Stimulated activated CD4-positive, alpha-beta T cell treated with anti-CD3 and anti-CD28 coated beads, Interleukin-4, amount 100 ng/mL, for 24 hours (primary cell): ENCODE results near the gene FAM3D.

Experiments
- DNase-seq: peaks from one replicate; pipeline ENCODE4 v3.0.0-alpha.2; 2020

Gene FAM3D

DNA sequence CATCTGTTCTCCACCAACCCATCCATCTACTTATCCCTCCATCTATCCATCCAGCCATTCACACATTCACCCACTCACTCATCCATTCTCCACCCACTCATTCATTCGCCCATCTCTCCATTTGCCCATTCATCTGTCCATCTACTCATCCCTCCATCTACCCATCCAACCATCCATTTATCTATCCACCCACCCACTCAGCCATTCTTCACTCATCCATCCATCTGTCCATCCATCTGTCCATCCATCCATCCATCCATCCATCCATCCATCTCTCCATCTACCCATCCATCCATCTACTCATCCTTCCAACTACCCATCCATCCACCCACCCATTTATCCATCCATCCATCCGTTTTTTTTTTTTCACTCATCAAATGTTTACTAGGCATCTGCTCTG is 13.9 kb downstream of the FAM3D start:
- DNase-seq: no peak

DNA sequence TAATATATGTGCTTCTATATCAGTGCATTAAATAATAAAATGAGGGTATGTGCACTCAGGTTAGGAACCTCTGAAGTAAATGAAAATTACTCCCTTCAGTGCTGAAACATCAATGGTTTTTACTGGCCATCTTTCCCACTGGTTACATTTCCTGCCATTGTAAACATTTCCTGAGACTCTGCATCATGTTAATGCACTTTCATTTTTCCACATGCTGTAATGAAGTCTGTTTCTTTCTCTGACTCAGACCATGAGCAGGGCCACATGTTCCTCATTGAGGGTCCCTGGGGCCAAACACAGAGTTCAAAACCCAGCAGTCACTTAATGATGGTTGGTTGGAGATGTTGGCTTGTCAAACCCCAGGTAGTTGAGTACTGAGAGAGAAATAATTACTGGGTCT is 15.3 kb downstream of the FAM3D start:
- no peak for DNase-seq

DNA sequence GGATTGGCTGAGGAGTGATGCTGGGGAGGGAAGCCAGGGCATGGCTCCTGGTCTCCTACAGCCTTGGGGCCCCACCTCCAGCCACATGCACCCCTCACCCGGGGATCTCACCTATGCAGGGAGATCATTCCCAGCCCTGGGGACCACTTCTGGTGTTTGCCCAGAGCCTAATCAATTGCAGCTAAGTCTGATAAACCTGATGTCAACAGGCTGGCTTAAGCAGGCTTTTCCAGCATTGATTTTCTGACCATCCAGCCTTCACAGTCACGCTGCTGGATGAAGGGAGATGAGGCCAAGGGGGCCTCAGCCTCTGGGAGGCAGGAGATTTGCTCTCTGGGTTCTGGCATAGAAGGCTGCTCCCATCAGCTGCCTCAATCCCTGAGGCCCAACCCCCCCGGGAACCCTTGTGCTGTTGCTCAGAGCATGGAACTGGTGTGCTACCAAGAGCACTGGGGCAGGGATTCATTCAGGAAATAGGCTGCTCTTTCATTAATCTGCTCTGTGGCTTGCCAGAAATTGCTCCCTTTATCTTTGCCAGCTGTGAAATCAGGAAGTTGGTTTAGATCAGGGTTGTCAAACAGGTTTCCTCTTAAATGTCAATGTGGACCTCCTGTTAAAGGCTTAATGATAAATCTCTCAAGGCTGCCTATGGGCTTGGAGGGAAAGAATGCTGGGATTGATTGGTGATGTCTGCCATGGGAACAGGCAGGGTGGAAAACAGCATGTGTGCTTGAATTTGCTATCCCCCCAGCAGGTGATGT is 19.0 kb downstream of the FAM3D start:
- no peak for DNase-seq

DNA sequence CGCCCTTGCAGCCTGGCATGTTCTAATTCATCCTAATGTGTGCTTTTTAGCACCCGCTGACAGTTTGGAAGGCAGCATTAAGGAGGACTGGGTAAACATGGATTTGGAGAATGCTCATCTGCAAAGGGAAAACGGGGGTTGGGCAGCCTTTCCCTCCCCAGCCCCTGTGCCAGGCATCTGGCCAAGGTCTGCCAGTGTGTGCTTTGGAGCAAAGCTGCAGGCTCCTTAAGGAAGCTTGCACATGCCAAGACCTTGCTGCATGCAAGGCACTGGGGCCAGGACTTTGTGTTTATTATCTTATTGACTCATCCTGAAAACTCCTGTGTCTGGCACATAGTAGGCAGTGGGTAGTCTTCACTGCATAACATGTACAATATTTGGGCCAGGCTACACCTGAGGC is 20.1 kb downstream of the FAM3D start:
- DNase-seq: no peak

DNA sequence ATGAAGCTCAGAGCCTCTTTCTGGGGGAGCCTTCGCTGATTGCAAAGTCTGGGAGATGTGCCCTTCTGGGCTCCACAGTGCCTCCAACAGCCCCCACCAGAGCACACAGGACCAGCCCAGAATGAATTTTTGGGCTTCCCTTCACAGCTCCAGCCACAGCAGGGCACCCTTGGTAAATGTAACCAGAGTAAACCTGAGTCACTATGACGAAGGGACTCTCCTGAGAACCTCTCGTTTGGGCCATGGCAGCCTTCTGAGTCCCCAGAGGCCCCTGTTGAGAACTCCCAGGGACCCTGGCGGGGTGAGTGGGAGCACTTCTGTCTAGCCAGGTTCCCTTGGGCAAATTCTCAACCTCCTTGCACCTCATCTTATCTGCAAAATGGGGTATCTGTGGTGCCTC is 20.8 kb downstream of the FAM3D start:
- no peak for DNase-seq

DNA sequence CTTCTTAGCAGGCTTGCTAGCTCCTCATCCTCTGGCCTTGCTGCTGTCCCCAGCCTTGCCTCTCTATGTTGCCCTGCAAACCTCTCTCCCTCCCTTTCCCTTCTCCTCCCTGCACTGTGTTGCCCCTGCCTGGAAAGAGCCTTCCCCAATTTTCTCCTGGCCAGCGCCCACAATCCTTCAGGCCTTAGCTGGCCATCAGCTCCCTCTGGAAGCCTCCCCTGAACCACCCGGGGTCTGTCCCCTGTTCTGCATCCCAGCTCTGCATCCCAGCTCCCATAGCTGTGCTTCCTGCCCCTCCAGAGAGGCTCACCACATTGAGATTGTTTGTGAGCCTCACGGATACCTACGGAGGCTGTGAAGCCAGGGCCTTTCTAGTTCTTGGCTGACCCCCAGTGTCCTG is 23.7 kb downstream of the FAM3D start:
- DNase-seq: no peak

DNA sequence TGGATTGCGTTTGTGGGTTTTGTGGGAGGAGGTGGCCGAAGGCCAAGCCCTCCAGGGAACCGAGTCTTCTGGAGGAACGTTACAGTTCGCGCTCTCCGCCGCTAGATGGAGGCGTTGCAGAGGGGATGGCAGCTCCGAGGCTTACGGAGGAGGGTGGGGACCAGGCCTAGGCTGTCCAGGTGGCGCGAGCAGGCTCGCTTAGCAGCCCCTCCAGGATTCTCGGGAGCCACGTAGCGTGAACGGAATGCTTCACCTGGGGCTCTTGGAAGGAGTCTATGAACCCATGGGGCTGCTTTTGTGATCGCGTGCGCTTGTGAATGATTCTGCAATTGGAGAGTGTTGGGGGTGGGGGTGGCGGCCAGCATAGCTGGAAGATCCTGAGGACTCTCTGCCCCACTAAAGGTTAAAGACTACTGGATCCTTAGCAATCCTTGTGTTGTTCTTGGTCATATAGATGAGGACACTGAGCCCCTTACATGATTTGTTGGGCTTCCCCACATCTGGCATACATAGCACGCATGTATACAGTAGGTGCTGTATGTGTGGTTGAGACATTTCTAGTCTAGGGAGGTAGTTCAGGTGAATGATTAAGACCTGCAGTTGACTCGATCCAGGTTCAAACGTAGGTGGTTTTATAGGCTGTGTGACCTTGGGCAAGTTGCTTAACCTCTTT is 25.7 kb downstream of the FAM3D start:
- peak; percentile 55 for DNase-seq

DNA sequence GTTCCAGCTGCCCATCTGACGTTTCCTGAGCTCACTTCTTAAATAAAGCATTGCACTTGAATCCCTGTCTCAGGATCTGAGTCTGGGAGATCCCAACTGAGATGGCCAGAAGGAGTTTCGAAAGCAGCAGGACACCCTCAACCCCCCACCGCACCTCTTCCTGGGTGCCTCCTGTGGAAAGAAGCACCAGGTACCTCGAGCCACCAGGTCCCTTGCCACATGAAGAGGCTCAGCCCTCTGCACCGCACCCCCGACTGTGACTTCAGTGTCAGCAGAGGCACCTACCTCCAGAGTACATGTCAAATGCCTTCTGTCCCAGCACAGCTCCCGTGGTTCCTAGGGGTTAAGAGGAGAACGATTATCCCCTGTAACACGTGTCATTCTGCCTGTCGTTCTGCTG is 26.7 kb downstream of the FAM3D start:
- no peak for DNase-seq

DNA sequence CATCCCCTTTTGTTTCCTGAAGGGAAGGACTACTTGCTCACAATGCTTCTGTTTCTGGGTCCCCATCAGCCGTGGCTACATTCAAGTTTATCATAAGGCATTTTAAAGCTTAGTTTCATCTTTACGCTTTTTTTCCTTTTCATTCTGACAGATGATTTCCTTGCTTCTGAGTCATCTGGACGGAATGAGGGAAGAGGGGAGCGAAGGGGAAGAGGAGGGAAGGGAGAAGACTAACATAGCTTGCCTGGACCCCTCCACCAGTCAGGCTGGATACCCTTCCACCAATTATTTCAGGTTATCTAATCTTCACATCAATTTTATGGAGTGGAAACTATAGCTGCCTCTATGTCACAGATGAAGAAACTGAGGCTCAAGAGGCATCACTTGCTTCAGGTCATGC is 27.6 kb downstream of the FAM3D start:
- DNase-seq: no peak

DNA sequence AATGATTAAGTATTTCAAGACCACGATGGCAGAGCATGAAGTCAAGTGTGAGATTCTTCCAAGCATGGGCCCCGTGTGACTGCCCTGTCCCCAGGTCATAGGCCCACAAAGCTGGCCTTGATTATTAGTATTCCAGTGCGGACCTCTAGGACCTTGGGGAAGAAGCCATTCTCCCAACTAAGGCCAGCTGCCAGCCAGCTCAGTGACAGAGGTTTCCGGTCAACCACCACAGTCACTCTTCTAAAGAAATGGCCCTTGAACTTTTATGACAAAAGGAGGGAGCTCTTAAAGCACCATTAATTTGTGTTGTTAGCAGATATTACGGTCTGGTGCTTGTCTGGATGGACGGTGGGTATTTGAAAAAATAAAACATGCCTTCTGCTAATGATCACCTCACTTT is 28.0 kb downstream of the FAM3D start:
- DNase-seq: no peak

DNA sequence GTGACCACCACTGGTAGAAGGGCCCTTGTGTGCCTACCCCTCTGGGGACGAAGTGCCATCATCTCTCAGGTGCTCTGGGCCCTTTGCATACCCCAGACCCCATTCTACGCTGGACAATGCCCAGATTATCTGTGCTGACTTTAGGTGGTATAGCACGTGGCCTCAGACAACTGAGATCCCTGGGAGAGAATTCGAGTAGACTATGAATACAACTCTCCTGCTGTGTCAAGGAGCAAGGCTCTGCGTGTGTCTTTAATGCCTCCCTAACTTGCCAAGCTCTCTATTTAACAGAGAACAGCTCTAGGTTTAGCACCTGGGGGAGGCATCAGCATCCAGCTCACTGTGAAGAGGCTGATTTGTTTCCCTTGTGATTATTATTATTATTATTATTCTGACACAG is 29.1 kb downstream of the FAM3D start:
- no peak for DNase-seq

DNA sequence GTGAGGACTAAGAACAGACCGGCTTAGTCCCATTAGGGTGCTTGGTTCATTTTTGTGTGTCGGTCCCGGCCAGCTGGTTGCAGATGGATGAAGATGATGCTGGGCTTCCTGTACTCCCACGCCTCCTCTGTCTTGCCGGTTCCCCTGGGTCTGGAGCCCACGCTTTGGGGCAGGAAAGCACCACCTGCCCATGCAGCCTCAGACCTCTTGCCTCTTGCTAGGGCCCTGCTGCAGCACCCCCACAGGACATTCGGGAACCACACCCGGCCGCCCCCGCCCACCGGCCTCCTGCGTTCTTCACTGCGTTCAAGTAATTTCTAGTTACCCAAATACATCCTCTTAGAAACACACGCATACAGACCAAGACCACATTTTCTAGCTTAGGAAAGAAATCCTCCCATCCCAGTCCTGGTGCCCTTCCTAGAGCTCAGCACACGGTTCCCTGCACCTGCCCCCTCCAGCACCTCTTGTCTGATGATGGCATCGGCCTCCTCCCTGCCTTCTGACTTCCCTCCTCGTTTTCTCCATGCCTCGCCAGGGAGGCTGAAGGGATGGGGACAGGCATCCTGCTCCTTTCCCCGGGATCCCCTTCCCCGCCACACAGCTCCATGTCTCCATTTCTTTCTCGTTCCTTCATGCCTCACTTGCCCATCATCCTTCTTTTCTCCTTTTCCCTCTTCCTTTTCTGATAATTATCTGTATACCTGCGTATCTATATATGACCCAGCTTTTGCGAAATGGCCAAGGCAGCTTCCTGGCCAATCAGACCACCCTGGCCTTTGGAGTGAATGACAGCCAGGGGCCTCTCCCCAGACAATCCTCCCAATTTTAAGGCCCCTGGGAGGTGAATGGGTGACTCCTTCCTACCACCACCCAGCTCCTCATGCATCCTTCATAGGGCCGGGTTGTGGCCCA is 30.9 kb downstream of the FAM3D start:
- no peak for DNase-seq

DNA sequence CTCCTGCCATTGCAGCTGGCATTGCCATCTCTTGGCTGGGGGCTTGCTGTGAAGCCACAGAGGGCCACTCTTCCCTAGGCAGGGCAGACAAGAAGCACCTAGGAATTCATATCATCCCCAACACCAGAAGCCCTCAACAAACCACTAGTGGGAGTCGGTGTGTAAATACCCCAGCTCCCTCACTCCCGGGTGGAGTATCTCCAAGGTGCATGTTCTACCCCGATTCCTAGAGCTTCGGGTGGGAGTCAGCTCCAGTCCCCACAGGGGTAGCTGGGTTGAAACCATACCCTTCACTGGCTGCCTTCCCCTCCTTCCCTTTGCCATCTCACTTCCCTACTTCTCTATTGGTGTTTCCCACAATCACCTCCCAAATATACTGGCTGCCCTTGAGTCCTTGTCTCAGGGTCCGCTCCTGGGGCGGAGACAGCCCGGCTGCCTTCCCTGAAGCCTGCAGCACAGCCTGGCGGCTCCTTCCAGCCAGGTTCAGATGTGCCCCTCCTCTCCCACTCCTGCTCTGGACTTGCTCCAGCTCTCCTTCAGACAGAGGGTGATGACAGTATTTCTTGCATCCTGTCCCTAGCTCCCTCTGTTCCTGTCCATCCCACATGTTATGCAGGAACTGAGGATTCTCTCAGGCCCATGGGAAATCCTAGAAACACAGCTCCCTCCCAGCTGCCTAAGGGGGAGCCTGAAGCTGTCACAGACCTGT is 33.3 kb downstream of the FAM3D start:
- DNase-seq: no peak

DNA sequence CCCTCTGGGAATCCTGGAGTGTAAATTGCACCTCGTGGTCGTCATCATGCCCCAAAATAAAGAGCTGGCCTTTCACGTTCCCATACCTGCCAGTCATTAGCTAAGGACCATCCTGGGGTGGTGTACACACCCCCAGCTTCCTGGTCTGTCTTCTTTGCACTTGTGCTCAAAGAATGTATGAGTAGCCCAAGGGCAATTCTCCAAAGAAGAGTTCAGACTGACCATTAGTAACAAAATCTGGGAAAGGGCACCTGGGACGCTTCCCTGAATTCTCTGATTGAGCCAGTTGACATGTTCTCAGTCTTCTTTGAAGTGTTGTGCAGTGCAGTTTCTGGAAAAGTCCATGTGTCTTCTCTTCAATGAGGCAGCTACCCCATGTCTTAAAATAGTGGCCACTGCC is 34.8 kb downstream of the FAM3D start:
- DNase-seq: no peak

DNA sequence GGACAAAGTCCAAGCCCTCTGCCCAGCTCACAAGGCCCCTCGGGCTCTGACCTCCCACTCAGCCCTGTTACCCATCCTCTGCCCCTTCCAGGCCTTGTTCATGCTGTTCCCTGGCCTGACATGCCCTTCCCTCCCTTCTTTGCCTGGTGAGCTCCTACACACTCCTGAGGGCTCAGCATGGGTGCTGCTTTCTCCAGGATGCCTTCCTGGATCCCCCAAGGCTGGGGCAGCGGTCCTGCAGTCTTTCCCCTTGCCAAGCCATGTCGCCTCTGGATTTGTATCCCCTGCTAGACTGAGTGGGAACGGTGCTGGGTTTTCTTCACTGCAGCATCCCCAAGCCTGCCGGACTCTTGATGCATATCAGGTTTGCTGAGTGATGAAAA is 35.9 kb downstream of the FAM3D start:
- DNase-seq: no peak

DNA sequence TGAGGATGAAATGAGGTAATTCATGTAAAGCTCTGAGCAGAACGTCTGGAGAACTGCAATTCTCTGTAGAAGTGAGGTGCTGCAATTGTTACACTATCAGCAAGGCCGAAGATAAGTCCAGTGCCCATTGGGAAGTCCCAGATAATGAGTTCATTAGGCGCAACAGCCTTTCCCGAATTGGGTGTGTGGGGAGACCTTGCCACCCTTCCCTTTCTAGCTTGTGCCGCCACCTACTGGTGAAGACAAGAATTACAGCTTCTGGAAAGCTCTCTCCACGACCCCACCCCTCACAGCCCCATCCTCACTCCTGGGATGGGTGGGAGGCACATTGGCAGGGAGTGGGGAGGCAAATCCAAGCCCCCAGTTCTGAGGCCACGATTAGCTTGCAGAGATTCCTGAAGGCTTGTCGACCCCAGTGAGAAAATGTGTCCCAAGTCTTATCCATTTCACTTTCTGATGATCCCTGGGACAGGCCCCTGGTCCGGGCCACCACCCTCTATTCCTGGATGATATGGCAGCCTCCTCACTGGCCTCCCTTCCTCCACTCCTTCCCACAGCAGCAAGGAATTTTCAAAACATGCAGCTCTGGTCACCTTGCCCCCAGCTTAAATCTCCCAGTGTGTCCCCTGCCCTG is 36.4 kb downstream of the FAM3D start:
- DNase-seq: peak; percentile 73

DNA sequence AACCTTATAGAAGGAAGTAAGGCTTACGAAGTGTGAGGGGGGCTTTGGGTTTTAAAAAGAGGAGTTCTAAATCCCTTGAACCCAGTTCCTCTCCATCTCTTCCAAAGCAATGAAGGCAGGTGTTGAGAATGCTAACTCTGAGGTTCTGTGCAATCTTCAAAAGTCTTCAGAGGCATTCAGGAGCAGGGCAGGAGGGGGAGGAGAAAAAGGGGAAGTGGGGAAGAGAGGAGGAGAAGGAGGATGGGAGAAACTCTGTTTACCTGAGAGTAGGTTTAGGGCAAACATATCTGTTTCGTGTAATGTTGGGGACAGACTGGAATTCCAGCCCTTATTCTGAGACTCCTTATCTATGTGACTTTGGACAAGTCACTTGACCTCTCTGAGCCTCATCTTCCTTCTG is 36.9 kb downstream of the FAM3D start:
- no peak for DNase-seq

DNA sequence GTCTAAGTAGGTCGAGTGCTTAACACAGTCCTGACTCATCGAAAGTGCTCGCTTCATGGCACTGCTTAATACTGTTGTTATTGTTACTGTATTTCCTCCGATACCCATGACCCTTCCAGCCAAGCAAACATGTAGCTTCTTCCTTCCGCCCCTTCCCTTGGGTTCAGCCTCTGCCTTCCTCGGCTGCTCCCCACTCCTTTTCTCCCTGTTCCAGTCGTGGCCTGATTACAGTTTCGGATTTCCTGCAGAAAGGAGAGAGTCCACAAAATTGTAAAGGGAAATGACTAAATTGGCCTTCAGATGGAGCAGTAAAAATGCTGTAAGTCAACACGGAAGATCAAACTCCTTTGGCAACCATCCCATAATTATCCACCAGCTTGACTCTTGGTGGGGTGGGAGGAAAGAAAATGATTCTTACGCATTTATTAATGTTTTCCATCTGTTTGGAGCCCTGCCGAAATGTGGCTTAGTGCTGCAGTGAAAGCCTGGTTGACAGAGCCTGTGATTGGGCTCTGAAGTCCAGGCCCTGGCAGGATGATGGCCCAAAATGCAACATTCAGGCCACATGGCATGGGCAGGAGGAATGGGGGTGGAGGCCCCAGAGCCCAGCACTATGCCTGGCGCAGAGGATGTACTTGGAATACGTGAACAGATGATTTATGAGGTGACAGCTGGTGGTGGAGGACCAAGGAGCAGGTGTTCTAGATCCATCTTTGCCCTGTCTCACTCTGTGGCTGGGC is 37.6 kb downstream of the FAM3D start:
- DNase-seq: no peak

DNA sequence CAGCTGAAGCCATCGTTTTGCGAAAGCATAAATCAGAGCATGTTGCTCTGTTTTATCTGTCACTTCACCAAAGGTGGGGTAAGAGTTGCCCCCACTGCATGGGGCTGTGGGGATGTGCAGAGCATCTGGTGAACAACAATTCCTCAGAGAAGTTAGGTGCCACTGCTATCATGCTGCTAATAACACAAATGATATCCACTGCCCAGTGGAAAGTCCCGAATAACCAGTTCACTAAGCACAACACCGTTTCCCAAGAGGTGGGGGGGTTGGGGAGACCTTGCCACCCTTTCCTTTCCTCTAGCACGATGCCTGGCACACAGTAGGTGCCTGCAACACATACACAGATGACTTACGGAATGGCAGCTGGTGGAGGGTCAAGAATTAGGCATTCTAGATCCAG is 38.6 kb downstream of the FAM3D start:
- DNase-seq: no peak

DNA sequence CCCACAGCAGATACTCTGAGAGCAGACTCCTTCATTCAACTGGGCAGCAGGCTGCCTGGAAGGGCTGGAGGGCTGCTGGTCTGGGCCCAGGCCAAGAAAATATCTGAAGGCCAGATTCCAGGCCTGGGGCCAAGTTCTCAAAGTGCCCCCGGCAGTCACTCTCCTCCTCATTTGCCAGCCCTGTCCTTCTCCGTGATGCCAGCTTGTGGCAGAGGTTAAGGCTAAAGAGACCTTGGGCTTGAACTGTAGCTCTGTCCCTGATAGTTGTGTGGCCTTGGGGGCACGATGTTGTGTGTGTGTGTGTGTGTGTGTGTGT is 39.0 kb downstream of the FAM3D start:
- DNase-seq: no peak

DNA sequence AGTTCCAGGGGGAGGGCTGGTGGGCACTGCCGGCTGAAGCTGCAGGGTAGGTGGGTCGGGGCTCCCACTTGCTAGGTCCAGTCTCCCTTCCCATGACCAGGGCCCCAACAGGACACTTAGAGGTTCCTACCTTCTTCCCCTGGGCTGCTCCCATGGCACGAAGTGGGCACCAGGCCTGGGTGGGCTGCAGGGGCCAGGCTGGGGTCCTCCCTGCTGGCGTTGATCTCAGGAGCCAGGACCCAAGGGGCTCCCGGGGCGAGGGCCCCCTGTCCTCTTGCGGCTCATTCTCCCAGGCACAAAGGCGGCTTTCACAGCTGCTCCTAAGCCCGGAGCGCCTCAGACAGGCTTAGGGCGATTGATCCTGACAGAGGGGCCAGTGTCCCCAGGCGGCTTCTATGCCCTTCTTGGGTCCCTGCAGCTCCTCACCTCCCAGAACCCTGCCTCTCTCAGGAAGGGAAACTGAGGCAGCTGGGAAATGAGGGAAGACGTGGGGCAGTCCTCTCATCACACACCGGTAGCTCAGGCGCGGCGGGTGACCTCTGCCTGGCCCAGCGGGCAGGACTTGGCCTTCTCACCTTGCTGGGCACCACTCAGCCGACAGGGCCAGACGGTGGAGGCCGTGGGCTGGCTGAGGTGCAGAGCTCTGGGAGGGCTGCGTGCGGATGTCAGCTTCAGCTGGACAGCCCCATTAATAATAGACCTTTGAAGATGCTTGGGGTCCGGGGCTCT is 39.6 kb downstream of the FAM3D start:
- DNase-seq: no peak
